Lung microvascular endothelial cell (primary cell): ENCODE results near the gene KDM3B. TPM values are rescaled to one million over a fixed set of nuclear protein-coding genes. Genes with fewer than 3 reads are reported as not detected.
A peak's percentile ranks its signal among the peaks of the same experiment; 100 is the strongest.
"Not testable (repeated sequence)": the region's sequence is repeated elsewhere in the genome, so short reads cannot be mapped to it uniquely, and the experiment has no call there.

ENCODE experiments used
- DNase-seq, 2 donors: peaks; one replicate each; pipeline versions ENCODE4 v3.0.0 to v3.0.0-alpha.2; 2010; ENCODE audit warnings: low read depth in 2 of 2
- total RNA-seq: library from RNA; depleted of rRNA; stranded (reverse); fragments of >200 nt; gene quantifications from 2 replicates; pipeline ENCODE4 v1.2.1, GENCODE V29; 2014

Gene KDM3B
- total RNA-seq, 1 donor from 2014 or later = 41.9 TPM

GRCh38 chr5:138389332-138389731 is 36.8 kb downstream of the KDM3B start:
- DNase-seq = no peak

- not testable (repeated sequence) for DNase-seq
These were observed 37.4 kb downstream of the KDM3B start for GRCh38 chr5:138389911-138390310.

GRCh38 chr5:138391859-138392386 is 39.4 kb downstream of the KDM3B start:
- no peak for DNase-seq

- no peak for DNase-seq
These were observed 50.2 kb downstream of the KDM3B start for GRCh38 chr5:138402640-138403039.

- no peak for DNase-seq
These were observed 55.5 kb downstream of the KDM3B start for GRCh38 chr5:138408023-138408422.

GRCh38 chr5:138410996-138411640 is 58.6 kb downstream of the KDM3B start:
- peak; percentile 22 to 33 for DNase-seq

GRCh38 chr5:138418444-138418843 is 66.0 kb downstream of the KDM3B start:
- DNase-seq = no peak

- DNase-seq = peak; percentile 48
These were observed 72.6 kb downstream of the KDM3B start for GRCh38 chr5:138425079-138425478.

- no peak for DNase-seq
These were observed 83.5 kb downstream of the KDM3B start for GRCh38 chr5:138435943-138436342.

- no peak for DNase-seq
These were observed 85.7 kb downstream of the KDM3B start for GRCh38 chr5:138438003-138438723.

GRCh38 chr5:138438724-138439476 is 86.4 kb downstream of the KDM3B start, which contains the start of gene REEP2:
REEP2 (plus strand) TSS chr5:138439057; CDS start chr5:138439209, 152 bp downstream.
- DNase-seq = peak; percentile 49 to 58

- DNase-seq = no peak
These were observed 87.1 kb downstream of the KDM3B start for GRCh38 chr5:138439477-138440158.

GRCh38 chr5:138440159-138441073 is 87.9 kb downstream of the KDM3B start:
- DNase-seq = no peak

GRCh38 chr5:138441221-138441620 is 88.7 kb downstream of the KDM3B start:
- no peak for DNase-seq

GRCh38 chr5:138444078-138444773 is 91.7 kb downstream of the KDM3B start:
- DNase-seq = no peak

GRCh38 chr5:138444774-138445546 is 92.5 kb downstream of the KDM3B start:
- DNase-seq = no peak

- DNase-seq = no peak
These were observed 93.2 kb downstream of the KDM3B start for GRCh38 chr5:138445547-138446271.

GRCh38 chr5:138448070-138448469 is 95.6 kb downstream of the KDM3B start:
- DNase-seq = no peak
